ENCODE data around the gene MEPE.

GRCh38 chr4:87872028-87872427 lies 39.3 kb downstream of the MEPE start:
- TF ChIP-seq SP1 (IDR thresholded peaks at IDR 0.05) (no peak), ARNT (IDR thresholded peaks at IDR 0.05) (no peak), ZNF384 (IDR thresholded peaks at IDR 0.05) (no peak), LEF1 (IDR thresholded peaks at IDR 0.05; ENCODE audit: borderline replicate concordance) (no peak), FOXK2 (IDR thresholded peaks at IDR 0.05) (no peak), NFRKB (IDR thresholded peaks at IDR 0.05) (no peak), BHLHE40 (IDR thresholded peaks at IDR 0.05; ENCODE audit: borderline replicate concordance) (no peak)
